ENCODE data around the gene SLC8A3.

DNA sequence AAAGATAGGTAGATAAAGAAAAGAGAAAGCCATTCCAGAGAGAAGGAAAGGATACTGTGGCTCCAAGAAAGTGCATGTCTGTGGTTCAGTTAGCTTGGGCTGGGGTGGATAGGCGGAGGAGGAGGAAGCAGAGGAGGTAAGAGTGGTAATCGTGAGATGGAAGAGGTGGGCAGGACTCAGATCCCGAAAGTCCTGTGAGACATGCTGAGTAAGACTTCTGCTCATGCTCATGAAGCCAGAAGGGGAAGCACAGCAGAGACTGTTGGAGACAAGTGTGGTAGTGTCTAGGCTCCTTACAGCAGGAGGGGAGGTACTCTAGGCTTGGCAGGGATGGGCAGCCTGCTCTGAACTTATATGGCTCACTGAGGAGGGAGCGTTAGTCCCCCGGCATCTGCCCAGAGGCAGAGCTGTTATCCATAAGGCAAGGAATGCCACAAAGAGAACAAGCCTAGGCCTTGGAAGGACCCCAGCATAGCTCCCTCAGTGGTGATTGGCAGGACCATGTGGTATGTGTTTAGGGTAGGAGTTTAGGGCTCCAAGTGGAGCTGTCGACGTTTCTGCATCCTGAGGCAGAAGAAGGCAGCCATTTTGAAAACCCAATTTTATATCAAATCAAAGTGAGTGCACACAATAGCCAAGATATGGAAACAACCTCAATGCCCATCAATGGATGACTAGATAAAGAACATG lies 174.2 kb downstream of the SLC8A3 start:
- TF ChIP-seq, protein P1, sequence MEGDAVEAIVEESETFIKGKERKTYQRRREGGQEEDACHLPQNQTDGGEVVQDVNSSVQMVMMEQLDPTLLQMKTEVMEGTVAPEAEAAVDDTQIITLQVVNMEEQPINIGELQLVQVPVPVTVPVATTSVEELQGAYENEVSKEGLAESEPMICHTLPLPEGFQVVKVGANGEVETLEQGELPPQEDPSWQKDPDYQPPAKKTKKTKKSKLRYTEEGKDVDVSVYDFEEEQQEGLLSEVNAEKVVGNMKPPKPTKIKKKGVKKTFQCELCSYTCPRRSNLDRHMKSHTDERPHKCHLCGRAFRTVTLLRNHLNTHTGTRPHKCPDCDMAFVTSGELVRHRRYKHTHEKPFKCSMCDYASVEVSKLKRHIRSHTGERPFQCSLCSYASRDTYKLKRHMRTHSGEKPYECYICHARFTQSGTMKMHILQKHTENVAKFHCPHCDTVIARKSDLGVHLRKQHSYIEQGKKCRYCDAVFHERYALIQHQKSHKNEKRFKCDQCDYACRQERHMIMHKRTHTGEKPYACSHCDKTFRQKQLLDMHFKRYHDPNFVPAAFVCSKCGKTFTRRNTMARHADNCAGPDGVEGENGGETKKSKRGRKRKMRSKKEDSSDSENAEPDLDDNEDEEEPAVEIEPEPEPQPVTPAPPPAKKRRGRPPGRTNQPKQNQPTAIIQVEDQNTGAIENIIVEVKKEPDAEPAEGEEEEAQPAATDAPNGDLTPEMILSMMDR (IDR thresholded peaks at IDR 0.05) = no peak
- TF ChIP-seq POLR2A (IDR thresholded peaks at IDR 0.05; ENCODE audit: low read depth) (no peak), EP300 (IDR thresholded peaks at IDR 0.05) (no peak), POLR2AphosphoS5 (IDR thresholded peaks at IDR 0.05) (no peak)
